ENCODE data around the gene CROCC2. TPM values are rescaled to one million over a fixed set of nuclear protein-coding genes. Genes with fewer than 3 reads are reported as not detected.

The CROCC2 gene
- polyA plus RNA-seq, 1 experiment = not detected

DNA sequence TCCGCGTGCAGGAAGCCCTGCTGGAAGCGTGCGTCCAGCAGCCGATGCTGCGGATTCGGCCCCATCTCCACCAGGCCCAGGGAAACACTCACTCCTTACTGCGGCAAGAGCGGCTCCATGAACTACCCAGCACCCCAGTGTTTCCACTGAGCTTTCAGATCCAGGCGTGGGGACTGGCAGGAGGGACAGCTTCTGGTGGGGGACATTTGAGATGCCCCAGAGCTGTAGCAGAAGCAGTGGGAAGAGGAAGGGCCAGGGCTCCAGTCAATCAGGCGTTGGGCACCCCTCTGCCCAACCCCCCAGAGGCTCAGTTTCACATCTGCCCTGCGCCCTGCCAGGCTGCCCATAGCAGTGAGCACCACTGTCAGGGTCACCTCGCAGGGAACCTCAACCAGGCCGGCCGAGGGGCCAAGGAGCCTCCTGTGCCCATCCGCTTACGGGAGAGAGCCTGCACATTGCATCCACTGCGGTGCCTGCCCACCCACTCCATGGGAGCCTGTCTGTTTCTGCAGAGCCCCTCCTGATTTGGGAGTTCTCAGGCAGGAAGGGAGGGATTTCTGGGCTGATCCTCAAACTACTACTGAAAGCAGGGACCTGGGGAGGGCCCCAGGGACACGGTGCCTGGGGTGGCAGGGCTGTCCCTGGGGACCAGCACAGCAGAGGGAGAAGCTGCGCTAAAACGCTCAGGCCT, 32.9 kb upstream of the CROCC2 start:
- Histone ChIP-seq H3K4me3 (ENCODE audit: low read depth, low read length) (no peak overlapping the region), H3K27me3 (ENCODE audit: control insufficient read depth, insufficient read depth, low read length) (no peaks in the 10 kb centered on the region), H3K36me3 (ENCODE audit: control insufficient read depth, insufficient read depth, low read length) (no peaks in the 10 kb centered on the region)
- no peak for DNase-seq (ENCODE audit: low read depth)
- POLR2A ChIA-PET = no interaction called here
- CTCF ChIA-PET = no interaction called here
- TF ChIP-seq, protein P1, sequence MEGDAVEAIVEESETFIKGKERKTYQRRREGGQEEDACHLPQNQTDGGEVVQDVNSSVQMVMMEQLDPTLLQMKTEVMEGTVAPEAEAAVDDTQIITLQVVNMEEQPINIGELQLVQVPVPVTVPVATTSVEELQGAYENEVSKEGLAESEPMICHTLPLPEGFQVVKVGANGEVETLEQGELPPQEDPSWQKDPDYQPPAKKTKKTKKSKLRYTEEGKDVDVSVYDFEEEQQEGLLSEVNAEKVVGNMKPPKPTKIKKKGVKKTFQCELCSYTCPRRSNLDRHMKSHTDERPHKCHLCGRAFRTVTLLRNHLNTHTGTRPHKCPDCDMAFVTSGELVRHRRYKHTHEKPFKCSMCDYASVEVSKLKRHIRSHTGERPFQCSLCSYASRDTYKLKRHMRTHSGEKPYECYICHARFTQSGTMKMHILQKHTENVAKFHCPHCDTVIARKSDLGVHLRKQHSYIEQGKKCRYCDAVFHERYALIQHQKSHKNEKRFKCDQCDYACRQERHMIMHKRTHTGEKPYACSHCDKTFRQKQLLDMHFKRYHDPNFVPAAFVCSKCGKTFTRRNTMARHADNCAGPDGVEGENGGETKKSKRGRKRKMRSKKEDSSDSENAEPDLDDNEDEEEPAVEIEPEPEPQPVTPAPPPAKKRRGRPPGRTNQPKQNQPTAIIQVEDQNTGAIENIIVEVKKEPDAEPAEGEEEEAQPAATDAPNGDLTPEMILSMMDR (IDR thresholded peaks at IDR 0.05; ENCODE audit: insufficient read depth, low read depth, low read length) = no peak

DNA sequence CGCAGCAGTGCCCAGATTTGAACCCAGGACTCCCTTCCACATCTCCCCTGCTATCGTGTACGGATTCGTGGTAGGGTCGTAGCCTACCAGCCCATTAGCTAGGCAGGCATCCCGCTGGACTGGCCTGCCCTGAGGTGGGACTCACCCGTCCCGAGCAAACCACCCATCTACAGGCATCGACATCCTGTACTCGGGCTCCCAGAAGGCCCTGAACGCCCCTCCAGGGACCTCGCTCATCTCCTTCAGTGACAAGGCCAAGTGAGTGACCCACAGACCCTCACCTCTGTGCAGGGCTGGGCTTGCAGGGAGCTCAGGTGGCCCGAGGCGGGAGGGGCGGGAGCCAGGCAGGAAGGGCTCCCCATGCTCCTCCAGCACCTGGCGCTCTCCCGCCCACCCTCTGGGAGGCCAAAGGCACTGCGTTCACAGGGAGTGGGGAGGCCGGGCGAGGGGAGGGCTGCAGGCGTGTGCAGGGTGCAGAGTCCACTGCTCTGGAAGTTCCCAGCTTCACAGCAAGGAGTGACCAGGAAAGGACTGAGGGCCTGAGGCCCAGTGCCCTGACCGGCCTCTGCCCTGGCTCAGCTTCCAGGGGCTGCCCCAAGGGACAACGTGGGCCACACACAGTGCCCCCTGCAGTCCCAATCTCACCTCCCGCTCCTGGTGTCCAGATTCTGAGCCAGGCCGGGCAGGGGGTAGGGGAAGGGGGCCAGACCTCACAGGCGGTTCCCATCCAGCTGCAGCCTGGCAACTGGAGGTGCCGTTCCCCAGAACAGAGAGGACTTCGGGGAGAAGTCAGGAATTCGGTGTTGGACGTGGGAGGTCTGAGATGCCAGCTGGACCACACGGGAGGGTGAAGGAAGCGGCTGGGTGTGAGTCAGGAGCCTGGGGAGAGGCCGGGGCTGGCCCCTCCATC, 32.1 kb upstream of the CROCC2 start:
- H3K4me3 ChIP-seq (ENCODE audit: low read depth, low read length) = no peak overlapping the region
- H3K27me3 ChIP-seq (ENCODE audit: control insufficient read depth, insufficient read depth, low read length) = no peaks in the 10 kb centered on the region
- H3K36me3 ChIP-seq (ENCODE audit: control insufficient read depth, insufficient read depth, low read length) = no peaks in the 10 kb centered on the region
- TF ChIP-seq, protein P1 (IDR thresholded peaks at IDR 0.05; ENCODE audit: insufficient read depth, low read depth, low read length) = no peak
- ChIA-PET POLR2A (no interaction called here), CTCF (interaction anchor here (0.7 to 1.2 kb wide), 2 partner anchors 9 to 23 kb away, joined by 3 to 4 read pairs; no protein-coding TSS in a partner anchor)
- no peak for DNase-seq (ENCODE audit: low read depth)

DNA sequence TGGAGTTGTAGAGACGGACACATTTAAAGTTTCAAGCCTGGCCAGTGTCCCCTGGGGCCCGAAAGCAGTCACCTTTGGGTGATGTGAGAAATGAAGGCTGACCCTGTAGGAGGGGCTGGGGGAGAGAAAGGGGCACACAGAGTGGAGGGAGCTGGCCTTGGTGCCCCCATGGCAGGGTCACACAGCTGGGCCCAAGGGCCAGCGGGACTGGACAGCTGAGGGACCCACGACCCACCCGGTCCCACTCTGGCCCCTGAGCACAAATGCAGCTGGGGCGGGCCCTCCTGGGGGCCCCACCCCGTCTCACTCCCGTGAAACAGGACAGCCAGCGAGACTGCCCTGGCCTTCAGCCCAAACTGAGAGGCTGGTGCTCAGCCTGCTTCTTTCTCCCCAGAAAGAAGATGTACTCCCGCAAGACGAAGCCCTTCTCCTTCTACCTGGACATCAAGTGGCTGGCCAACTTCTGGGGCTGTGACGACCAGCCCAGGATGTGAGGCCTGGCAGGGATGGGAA, 31.4 kb upstream of the CROCC2 start:
- TF ChIP-seq, protein P1 (IDR thresholded peaks at IDR 0.05; ENCODE audit: insufficient read depth, low read depth, low read length) = no peak
- no peaks in the 10 kb centered on the region for H3K27me3 ChIP-seq (ENCODE audit: control insufficient read depth, insufficient read depth, low read length)
- POLR2A ChIA-PET = no interaction called here
- DNase-seq (ENCODE audit: low read depth) = no peak
- H3K36me3 ChIP-seq (ENCODE audit: control insufficient read depth, insufficient read depth, low read length) = no peaks in the 10 kb centered on the region
- H3K4me3 ChIP-seq (ENCODE audit: low read depth, low read length) = no peak overlapping the region
- CTCF ChIA-PET = interaction anchor here (0.7 to 1.2 kb wide), 2 partner anchors 8 to 23 kb away, joined by 3 to 4 read pairs; no protein-coding TSS in a partner anchor

DNA sequence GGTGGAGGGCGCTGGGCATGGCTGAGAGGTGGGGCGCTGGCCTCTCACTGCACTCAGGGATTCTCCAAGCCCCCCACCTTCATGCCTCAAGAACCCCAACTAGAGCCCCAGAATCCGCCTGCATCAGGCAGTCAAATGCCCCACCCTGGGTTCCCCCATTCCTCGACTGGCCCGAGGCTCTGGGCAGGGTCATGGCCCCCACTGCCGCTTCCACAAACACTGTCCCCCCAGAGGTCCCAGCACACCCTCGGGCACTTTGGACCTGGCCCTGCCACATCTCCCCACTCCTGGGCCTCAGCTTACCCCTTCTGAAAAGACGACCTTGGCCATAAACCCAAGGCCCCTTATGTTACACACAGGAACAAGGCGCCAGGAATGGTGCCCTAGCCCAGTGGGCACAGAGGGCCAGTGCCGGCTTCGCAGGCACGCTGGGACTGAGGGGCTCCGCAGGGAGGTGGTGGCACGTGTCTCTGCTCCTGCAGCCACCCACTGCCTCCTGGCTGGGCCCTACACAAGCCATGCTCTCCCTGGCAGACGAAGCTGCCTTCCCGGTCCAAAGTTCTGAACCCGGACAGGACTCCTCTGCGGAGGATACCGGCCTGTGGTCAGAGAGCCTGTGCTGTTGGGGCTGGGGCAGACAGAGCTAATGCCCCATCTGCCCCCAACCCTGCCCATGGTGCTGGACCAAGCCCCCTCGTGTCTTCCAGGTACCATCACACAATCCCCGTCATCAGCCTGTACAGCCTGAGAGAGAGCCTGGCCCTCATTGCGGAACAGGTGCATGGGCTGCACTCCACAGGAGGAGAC, 30.7 kb upstream of the CROCC2 start:
- ChIA-PET POLR2A (no interaction called here), CTCF (no interaction called here)
- TF ChIP-seq, protein P1 (IDR thresholded peaks at IDR 0.05; ENCODE audit: insufficient read depth, low read depth, low read length) = no peak
- H3K36me3 ChIP-seq (ENCODE audit: control insufficient read depth, insufficient read depth, low read length) = no peaks in the 10 kb centered on the region
- no peaks in the 10 kb centered on the region for H3K27me3 ChIP-seq (ENCODE audit: control insufficient read depth, insufficient read depth, low read length)
- no peak overlapping the region for H3K4me3 ChIP-seq (ENCODE audit: low read depth, low read length)
- DNase-seq (ENCODE audit: low read depth) = no peak
